Endothelial cell of umbilical vein (primary cell): Measurements from ENCODE around the gene MAPT. TPM values are rescaled to one million over a fixed set of nuclear protein-coding genes. Genes with fewer than 3 reads are reported as not detected.

Source experiments
- BruUV-seq: library from RNA; stranded (reverse); fragments of 400-500 nt; replicated peaks from 2 replicates; lab custom pipeline; 2021; lab: Mats Ljungman, UMichigan
- CTCF ChIA-PET: fragments of 300-600, 350-600 bp; sonication (Branson Sonifier 250); formaldehyde crosslinking; loops from one replicate; lab custom pipeline; 2021; ENCODE audit warnings: antibody characterized with exemption, inconsistent platforms; lab: Charles Lee
- POLR2A ChIA-PET: fragments of 300-600, 350-600 bp; sonication (Branson Sonifier 250); formaldehyde crosslinking; loops from one replicate; lab custom pipeline; 2021; ENCODE audit warnings: antibody characterized with exemption, inconsistent platforms; lab: Charles Lee
- DNase-seq: peaks from one replicate; pipeline ENCODE4 v3.0.0-alpha.2; 2011; ENCODE audit warnings: low read depth, low spot score
- FAIRE-seq: peaks from 2 replicates; lab custom pipeline; 2011; peaks lifted over from hg19 to GRCh38; lab: Jason Lieb, UNC
- H2AFZ ChIP-seq: 2 replicates; pipeline ENCODE4 v1.6.0; 2012; ENCODE audit warnings: low read depth, low read length, control low read depth, inconsistent platforms
- H3K27ac ChIP-seq: 2 replicates; pipeline ENCODE4 v1.5.1; 2011; ENCODE audit warnings: low read depth, mild to moderate bottlenecking, control low read depth, low read length, moderate library complexity; ENCODE audit not compliant: insufficient read depth
- H3K27me3 ChIP-seq, 2 experiments: 2 replicates each; pipeline versions ENCODE4 v1.6.0 to v1.6.1; 2011; ENCODE audit warnings: low read length in 2 of 2, mixed read lengths in 1 of 2; ENCODE audit not compliant: control insufficient read depth in 2 of 2, insufficient read depth in 2 of 2
- H3K36me3 ChIP-seq, 2 experiments: 2 replicates in 1 of 2; 3 replicates in 1 of 2; pipeline ENCODE4 v1.5.1; 2011; ENCODE audit warnings: low read length in 2 of 2, mild to moderate bottlenecking in 1 of 2, moderate library complexity in 1 of 2; ENCODE audit not compliant: control insufficient read depth in 2 of 2, insufficient read depth in 2 of 2; ENCODE audit errors: extremely low read depth in 1 of 2
- H3K4me1 ChIP-seq: 3 replicates; pipeline ENCODE4 v1.5.1; 2011; ENCODE audit warnings: mild to moderate bottlenecking, low read length; ENCODE audit not compliant: control insufficient read depth, insufficient read depth; ENCODE audit errors: extremely low read depth
- H3K4me2 ChIP-seq: 2 replicates; pipeline ENCODE4 v1.6.1; 2011; ENCODE audit warnings: low read length, control low read depth, mixed read lengths; ENCODE audit not compliant: insufficient read depth
- H3K4me3 ChIP-seq, 3 experiments: fragments of 200-600 bp in 1 of 3; sonication (generic), shearing (Covaris generic) in 1 of 3; replicated peaks in 1 of 3; 2 replicates each; pipeline ENCODE4 v1.5.1; 2011 to 2016; ENCODE audit warnings: control low read depth in 3 of 3, low read length in 3 of 3, mild to moderate bottlenecking in 2 of 3, inconsistent platforms in 1 of 3, low read depth in 1 of 3, moderate library complexity in 1 of 3; ENCODE audit not compliant: insufficient read depth in 1 of 3
- H3K79me2 ChIP-seq: 2 replicates; pipeline ENCODE4 v1.6.0; 2012; ENCODE audit warnings: low read length, inconsistent platforms; ENCODE audit not compliant: control insufficient read depth, insufficient read depth
- H3K9ac ChIP-seq: replicated peaks from 2 replicates; pipeline ENCODE3; 2011; ENCODE audit warnings: low read length, control low read depth; ENCODE audit not compliant: insufficient read depth; ENCODE audit errors: extremely low read depth
- H3K9me1 ChIP-seq: replicated peaks from 3 replicates; pipeline ENCODE4 v1.6.0; 2011; ENCODE audit warnings: mild to moderate bottlenecking, low read length; ENCODE audit not compliant: control insufficient read depth, insufficient read depth; ENCODE audit errors: extremely low read depth
- H3K9me3 ChIP-seq: replicated peaks from 2 replicates; pipeline ENCODE4 v1.5.1; 2012; ENCODE audit warnings: low read length, inconsistent platforms; ENCODE audit not compliant: control insufficient read depth, insufficient read depth
- H4K20me1 ChIP-seq: replicated peaks from 2 replicates; pipeline ENCODE3; 2011; ENCODE audit warnings: mild to moderate bottlenecking, low read length; ENCODE audit not compliant: control insufficient read depth, insufficient read depth; ENCODE audit errors: extremely low read depth
- EZH2 ChIP-seq: IDR thresholded peaks from 2 replicates; pipeline ENCODE4 v1.6.1; 2012; ENCODE audit warnings: borderline replicate concordance, low read depth, mild to moderate bottlenecking, moderate library complexity, low read length, inconsistent platforms; ENCODE audit not compliant: severe bottlenecking
- FOS ChIP-seq: IDR thresholded peaks from 2 replicates; pipeline ENCODE4 v1.6.1; 2011; ENCODE audit warnings: mild to moderate bottlenecking, low read length, moderate library complexity, borderline replicate concordance; ENCODE audit not compliant: insufficient read depth
- GATA2 ChIP-seq: IDR thresholded peaks from 2 replicates; pipeline ENCODE4 v1.7.0; 2011; ENCODE audit warnings: low read depth, mild to moderate bottlenecking, moderate library complexity, mixed read lengths, low read length; ENCODE audit not compliant: insufficient read length, insufficient read depth
- JUN ChIP-seq: IDR thresholded peaks from 2 replicates; pipeline ENCODE4 v1.6.1; 2011; ENCODE audit warnings: borderline replicate concordance, low read depth; ENCODE audit not compliant: insufficient read length, insufficient read depth
- MYC ChIP-seq: IDR thresholded peaks from one replicate; pipeline ENCODE4 v1.6.1; 2011; ENCODE audit warnings: mild to moderate bottlenecking, low read depth, low read length
- POLR2A ChIP-seq: IDR thresholded peaks from 2 replicates; pipeline ENCODE4 v1.6.1; 2012; ENCODE audit warnings: low read depth, mild to moderate bottlenecking, control low read depth, low read length
- POLR2AphosphoS5 ChIP-seq: IDR thresholded peaks from 2 replicates; pipeline ENCODE4 v1.6.1; 2012; ENCODE audit warnings: low read depth, mild to moderate bottlenecking, control low read depth, low read length, moderate library complexity; ENCODE audit not compliant: insufficient read depth
- dilution Hi-C: fragments of 300-500 bp; cut with MboI; formaldehyde crosslinking; loops from one replicate; pipeline ENCODE4 v1.15.0; 2019; ENCODE audit warnings: low sequenced_read_pairs; ENCODE audit not compliant: extremely low pct_ligation_motif_present
- intact Hi-C: fragments of 100-400 bp; cut with micrococcal nuclease; formaldehyde crosslinking; loops from one replicate; pipeline ENCODE4 v1.10.0; 2022
- polyA plus RNA-seq, 4 experiments: library from polyadenylated mRNA; depleted of rRNA in 3 of 4; stranded (reverse) in 3 of 4; unstranded in 1 of 4; fragments of >200 nt; gene quantifications; 2 replicates each; pipeline versions ENCODE4 v1.2.1 to v1.2.3, GENCODE V29; 2011 to 2012; ENCODE audit warnings: missing spikeins in 1 of 4
- total RNA-seq: library from RNA; stranded (reverse); gene quantifications from 2 replicates; pipeline ENCODE4 v1.2.3, GENCODE V29; 2021
- TF ChIP-seq, protein P1 (sequence below), 2 donors: IDR thresholded peaks; 1 replicate in 1 of 2; 2 replicates in 1 of 2; pipeline ENCODE4 v1.5.1; 2011; ENCODE audit warnings: low read length in 2 of 2, mild to moderate bottlenecking in 2 of 2, moderate library complexity in 2 of 2, control low read depth in 1 of 2, inconsistent platforms in 1 of 2, low read depth in 1 of 2; ENCODE audit not compliant: insufficient read depth in 1 of 2; ENCODE audit errors: extremely low read depth in 1 of 2

Gene MAPT
- total and polyA plus RNA-seq, 2 donors (not counting 3 experiments of a cell fraction or from before 2014, with no cell fraction given), result 0.04 to 0.51 TPM

DNA sequence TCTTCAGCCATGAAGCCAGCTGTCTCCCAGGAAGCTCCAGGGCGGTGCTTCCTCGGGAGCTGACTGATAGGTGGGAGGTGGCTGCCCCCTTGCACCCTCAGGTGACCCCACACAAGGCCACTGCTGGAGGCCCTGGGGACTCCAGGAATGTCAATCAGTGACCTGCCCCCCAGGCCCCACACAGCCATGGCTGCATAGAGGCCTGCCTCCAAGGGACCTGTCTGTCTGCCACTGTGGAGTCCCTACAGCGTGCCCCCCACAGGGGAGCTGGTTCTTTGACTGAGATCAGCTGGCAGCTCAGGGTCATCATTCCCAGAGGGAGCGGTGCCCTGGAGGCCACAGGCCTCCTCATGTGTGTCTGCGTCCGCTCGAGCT lies 118.8 kb downstream of the MAPT start:
- no peak overlapping the region for H3K9ac ChIP-seq
- no peaks in the 10 kb centered on the region for H3K9me1 ChIP-seq
- TF ChIP-seq FOS, result no peak
- TF ChIP-seq POLR2A, result no peak
- no peak for TF ChIP-seq POLR2AphosphoS5
- no peak for TF ChIP-seq EZH2
- TF ChIP-seq GATA2, result no peak
- TF ChIP-seq MYC, result no peak
- no peak for TF ChIP-seq JUN
- TF ChIP-seq, protein P1, sequence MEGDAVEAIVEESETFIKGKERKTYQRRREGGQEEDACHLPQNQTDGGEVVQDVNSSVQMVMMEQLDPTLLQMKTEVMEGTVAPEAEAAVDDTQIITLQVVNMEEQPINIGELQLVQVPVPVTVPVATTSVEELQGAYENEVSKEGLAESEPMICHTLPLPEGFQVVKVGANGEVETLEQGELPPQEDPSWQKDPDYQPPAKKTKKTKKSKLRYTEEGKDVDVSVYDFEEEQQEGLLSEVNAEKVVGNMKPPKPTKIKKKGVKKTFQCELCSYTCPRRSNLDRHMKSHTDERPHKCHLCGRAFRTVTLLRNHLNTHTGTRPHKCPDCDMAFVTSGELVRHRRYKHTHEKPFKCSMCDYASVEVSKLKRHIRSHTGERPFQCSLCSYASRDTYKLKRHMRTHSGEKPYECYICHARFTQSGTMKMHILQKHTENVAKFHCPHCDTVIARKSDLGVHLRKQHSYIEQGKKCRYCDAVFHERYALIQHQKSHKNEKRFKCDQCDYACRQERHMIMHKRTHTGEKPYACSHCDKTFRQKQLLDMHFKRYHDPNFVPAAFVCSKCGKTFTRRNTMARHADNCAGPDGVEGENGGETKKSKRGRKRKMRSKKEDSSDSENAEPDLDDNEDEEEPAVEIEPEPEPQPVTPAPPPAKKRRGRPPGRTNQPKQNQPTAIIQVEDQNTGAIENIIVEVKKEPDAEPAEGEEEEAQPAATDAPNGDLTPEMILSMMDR (IDR thresholded peaks at IDR 0.05; ENCODE audit: extremely low read depth in 1 of 2, insufficient read depth in 1 of 2, low read depth in 1 of 2, low read length in 2 of 2), result no peak
- H3K27me3 ChIP-seq, result peaks cover 0 to 2% of the 10 kb centered on the region in 2 experiments
- no peak overlapping the region for H3K4me2 ChIP-seq
- FAIRE-seq (no peak), DNase-seq (no peak)
- dilution Hi-C loops, result no loop called here
- H4K20me1 ChIP-seq, result no peaks in the 10 kb centered on the region
- H3K27ac ChIP-seq, result no peak overlapping the region
- no peaks in the 10 kb centered on the region for H3K79me2 ChIP-seq
- ChIA-PET CTCF (interaction anchor here (1.5 kb wide), 1 partner anchor 200 kb away, joined by 4 read pairs; no protein-coding TSS in a partner anchor), POLR2A (no interaction called here)
- H2AFZ ChIP-seq, result no peak overlapping the region
- H3K4me3 ChIP-seq, result no peak overlapping the region
- H3K36me3 ChIP-seq, result no peaks in the 10 kb centered on the region
- intact Hi-C loops, result no loop called here
- H3K9me3 ChIP-seq, result no peaks in the 10 kb centered on the region
- BruUV-seq, result no TSS peak
- H3K4me1 ChIP-seq, result no peaks in the 10 kb centered on the region
